ENCODE results near the gene DPYSL5.

DPYSL5 gene

DNA sequence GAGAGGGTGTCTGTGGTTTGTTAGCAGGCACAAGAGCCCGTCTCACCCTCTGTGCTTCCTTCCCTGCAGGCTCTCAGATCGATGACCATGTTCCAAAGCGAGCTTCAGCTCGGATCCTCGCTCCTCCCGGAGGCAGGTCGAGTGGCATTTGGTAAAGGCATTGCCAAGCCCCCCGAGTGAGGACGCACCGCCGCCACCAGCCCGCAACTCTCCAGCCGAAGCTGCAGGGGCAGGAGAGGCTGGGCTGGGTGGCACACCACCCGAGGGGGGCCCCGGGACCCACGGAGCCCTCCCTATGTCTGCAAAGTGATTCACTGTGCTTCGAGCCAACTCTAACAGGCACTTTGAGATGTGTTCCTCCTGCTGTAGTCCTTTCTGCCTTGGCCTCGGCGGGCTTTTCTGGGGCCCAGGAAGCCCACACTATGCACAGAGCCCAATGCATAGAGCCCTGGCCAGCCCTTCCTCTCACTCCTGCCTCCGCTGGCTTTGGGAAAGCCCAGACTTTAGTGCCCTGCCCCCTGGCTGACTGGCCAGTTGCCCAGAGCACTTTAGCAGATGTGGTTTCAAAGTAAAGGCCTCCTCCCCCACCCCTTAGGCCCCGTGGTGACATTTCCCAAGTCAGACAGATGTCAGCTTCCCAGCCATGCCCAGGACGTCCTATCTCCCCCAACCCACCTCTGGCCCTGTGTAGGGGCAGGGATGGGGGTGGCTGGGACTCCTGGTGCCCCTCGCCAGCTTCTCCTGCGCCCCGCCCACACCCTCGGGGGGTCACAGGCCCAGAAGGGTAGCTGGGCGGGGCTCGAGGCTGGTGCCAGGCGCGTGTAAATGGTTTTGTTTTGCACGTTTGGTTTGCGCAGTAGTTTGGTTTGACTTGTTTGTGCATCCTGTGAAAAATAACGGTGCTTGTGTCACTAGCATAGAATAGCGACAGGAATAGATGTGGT is 99.2 kb downstream of the DPYSL5 start:
- no peaks in the 10 kb centered on the region for H3K9me3 ChIP-seq (ENCODE audit: insufficient read depth, low read length, severe bottlenecking)
- no peak overlapping the region for H3K27ac ChIP-seq (ENCODE audit: low read length)
- DNase-seq (no peak), ATAC-seq (ENCODE audit: insufficient read depth, low read depth) (no peak)
- peaks cover 5% of the 10 kb centered on the region for H3K27me3 ChIP-seq (ENCODE audit: insufficient read depth, low read length, poor library complexity)
- TF ChIP-seq EZH2 (IDR thresholded peaks at IDR 0.05; ENCODE audit: borderline replicate concordance, low read depth, low read length, severe bottlenecking): no peak
- TF ChIP-seq, protein P1, sequence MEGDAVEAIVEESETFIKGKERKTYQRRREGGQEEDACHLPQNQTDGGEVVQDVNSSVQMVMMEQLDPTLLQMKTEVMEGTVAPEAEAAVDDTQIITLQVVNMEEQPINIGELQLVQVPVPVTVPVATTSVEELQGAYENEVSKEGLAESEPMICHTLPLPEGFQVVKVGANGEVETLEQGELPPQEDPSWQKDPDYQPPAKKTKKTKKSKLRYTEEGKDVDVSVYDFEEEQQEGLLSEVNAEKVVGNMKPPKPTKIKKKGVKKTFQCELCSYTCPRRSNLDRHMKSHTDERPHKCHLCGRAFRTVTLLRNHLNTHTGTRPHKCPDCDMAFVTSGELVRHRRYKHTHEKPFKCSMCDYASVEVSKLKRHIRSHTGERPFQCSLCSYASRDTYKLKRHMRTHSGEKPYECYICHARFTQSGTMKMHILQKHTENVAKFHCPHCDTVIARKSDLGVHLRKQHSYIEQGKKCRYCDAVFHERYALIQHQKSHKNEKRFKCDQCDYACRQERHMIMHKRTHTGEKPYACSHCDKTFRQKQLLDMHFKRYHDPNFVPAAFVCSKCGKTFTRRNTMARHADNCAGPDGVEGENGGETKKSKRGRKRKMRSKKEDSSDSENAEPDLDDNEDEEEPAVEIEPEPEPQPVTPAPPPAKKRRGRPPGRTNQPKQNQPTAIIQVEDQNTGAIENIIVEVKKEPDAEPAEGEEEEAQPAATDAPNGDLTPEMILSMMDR (IDR thresholded peaks at IDR 0.05; ENCODE audit: borderline replicate concordance, extremely low read depth, low read length, poor library complexity, severe bottlenecking): no peak
- H3K9ac ChIP-seq (ENCODE audit: low read depth, low read length): no peak overlapping the region
- H3K79me2 ChIP-seq (ENCODE audit: insufficient read depth, low read length): no peaks in the 10 kb centered on the region
- no peak overlapping the region for H2AFZ ChIP-seq (ENCODE audit: low read depth, low read length)
- H3K36me3 ChIP-seq (ENCODE audit: insufficient read depth, low read length): no peaks in the 10 kb centered on the region
- no peaks in the 10 kb centered on the region for H4K20me1 ChIP-seq (ENCODE audit: insufficient read depth, low read length)
- H3K4me2 ChIP-seq (ENCODE audit: insufficient read depth, low read length): no peak overlapping the region
- H3K4me1 ChIP-seq (ENCODE audit: insufficient read depth, low read length): no peaks in the 10 kb centered on the region
- H3K4me3 ChIP-seq (ENCODE audit: low read depth in 1 of 2, low read length in 2 of 2): no peak overlapping the region

DNA sequence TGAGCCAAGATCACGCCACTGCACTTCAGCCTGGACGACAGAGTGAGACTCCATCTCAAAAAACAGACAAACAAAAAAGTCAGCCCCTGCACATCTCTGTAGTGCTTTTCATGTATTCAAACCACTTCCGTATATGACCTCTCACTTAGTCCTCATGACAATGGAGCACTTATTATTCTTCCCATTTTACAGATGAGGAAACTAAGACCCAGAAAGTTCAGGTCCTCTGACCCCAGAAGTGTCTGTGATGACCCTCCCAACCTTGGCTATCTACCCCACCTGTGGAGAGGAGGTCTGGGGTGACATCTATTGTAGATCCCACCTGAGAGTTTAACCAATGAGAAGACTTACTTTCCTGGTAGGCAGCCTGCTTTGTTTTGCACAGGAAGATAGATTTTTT is 100.9 kb downstream of the DPYSL5 start:
- no peak for ATAC-seq (ENCODE audit: insufficient read depth, low read depth)
- Histone ChIP-seq H4K20me1 (ENCODE audit: insufficient read depth, low read length) (no peaks in the 10 kb centered on the region), H3K36me3 (ENCODE audit: insufficient read depth, low read length) (no peaks in the 10 kb centered on the region), H3K79me2 (ENCODE audit: insufficient read depth, low read length) (no peaks in the 10 kb centered on the region), H3K4me3 (ENCODE audit: low read depth in 1 of 2, low read length in 2 of 2) (no peak overlapping the region), H3K4me1 (ENCODE audit: insufficient read depth, low read length) (no peaks in the 10 kb centered on the region), H3K27ac (ENCODE audit: low read length) (no peak overlapping the region), H3K9me3 (ENCODE audit: insufficient read depth, low read length, severe bottlenecking) (no peaks in the 10 kb centered on the region), H3K27me3 (ENCODE audit: insufficient read depth, low read length, poor library complexity) (peaks cover 10% of the 10 kb centered on the region), H3K9ac (ENCODE audit: low read depth, low read length) (no peak overlapping the region), H2AFZ (ENCODE audit: low read depth, low read length) (no peak overlapping the region), H3K4me2 (ENCODE audit: insufficient read depth, low read length) (no peak overlapping the region)
- TF ChIP-seq, protein P1 (IDR thresholded peaks at IDR 0.05; ENCODE audit: borderline replicate concordance, extremely low read depth, low read length, poor library complexity, severe bottlenecking): no peak
- TF ChIP-seq EZH2 (IDR thresholded peaks at IDR 0.05; ENCODE audit: borderline replicate concordance, low read depth, low read length, severe bottlenecking): no peak
- DNase-seq: no peak

DNA sequence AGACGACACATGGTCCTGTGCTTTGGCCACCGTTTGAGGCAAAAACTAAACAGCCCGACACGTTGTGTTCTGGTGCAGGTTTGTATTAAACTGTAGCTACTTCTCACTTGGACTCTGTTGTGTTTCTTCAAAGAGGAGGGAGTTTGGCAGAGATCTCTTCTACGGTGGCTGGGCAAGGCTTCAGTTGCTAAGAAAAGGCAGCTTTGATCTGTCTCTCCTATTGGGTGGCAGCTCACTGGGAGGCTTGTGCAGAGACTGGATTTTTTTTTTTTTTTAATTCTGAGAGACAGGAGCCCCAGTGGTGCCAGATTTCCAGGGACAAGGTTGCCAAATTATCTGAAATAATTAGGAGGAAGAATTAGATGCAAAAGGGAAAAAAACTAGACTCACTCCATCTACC is 102.3 kb downstream of the DPYSL5 start:
- Histone ChIP-seq H2AFZ (ENCODE audit: low read depth, low read length) (no peak overlapping the region), H3K4me1 (ENCODE audit: insufficient read depth, low read length) (no peaks in the 10 kb centered on the region), H4K20me1 (ENCODE audit: insufficient read depth, low read length) (no peaks in the 10 kb centered on the region), H3K36me3 (ENCODE audit: insufficient read depth, low read length) (no peaks in the 10 kb centered on the region), H3K4me3 (ENCODE audit: low read depth in 1 of 2, low read length in 2 of 2) (no peak overlapping the region), H3K9ac (ENCODE audit: low read depth, low read length) (no peak overlapping the region), H3K27ac (ENCODE audit: low read length) (no peak overlapping the region), H3K9me3 (ENCODE audit: insufficient read depth, low read length, severe bottlenecking) (no peaks in the 10 kb centered on the region), H3K79me2 (ENCODE audit: insufficient read depth, low read length) (no peaks in the 10 kb centered on the region), H3K4me2 (ENCODE audit: insufficient read depth, low read length) (no peak overlapping the region), H3K27me3 (ENCODE audit: insufficient read depth, low read length, poor library complexity) (peaks cover 15% of the 10 kb centered on the region)
- ATAC-seq (ENCODE audit: insufficient read depth, low read depth): no peak
- no peak for TF ChIP-seq EZH2 (IDR thresholded peaks at IDR 0.05; ENCODE audit: borderline replicate concordance, low read depth, low read length, severe bottlenecking)
- TF ChIP-seq, protein P1 (IDR thresholded peaks at IDR 0.05; ENCODE audit: borderline replicate concordance, extremely low read depth, low read length, poor library complexity, severe bottlenecking): no peak
- DNase-seq: no peak

Data from DND-41 (cell line).